Thoracic aorta (tissue), 2 donors: Measurements from ENCODE around the gene ADGRE2. TPM values are rescaled to one million over a fixed set of nuclear protein-coding genes. Genes with fewer than 3 reads are reported as not detected.

ENCODE experiments used
- ATAC-seq: fragments of 150-250 bp; one replicate; pipeline ENCODE4 v1.8.0; 2017; ENCODE audit warnings: low read depth; ENCODE audit not compliant: insufficient number of reproducible peaks, low FRiP score
- DNase-seq: peaks from one replicate; pipeline ENCODE4 v3.0.0-alpha.2; 2020; ENCODE audit warnings: low spot score
- H3K27ac ChIP-seq, 2 donors: fragments of 200-600 bp; sonication (generic); 1 replicate in 1 of 2; 2 replicates in 1 of 2; pipeline ENCODE4 v1.5.1; 2016; ENCODE audit warnings: mild to moderate bottlenecking in 2 of 2, moderate library complexity in 2 of 2
- H3K27me3 ChIP-seq: fragments of 200-600 bp; sonication (generic); replicated peaks from 2 replicates; pipeline ENCODE4 v1.6.0; 2016; ENCODE audit warnings: mild to moderate bottlenecking; ENCODE audit not compliant: insufficient read depth
- H3K36me3 ChIP-seq: fragments of 200-600 bp; sonication (generic); one replicate; pipeline ENCODE4 v1.5.1; 2016
- H3K4me1 ChIP-seq, 2 donors: fragments of 200-600 bp; sonication (generic); 1 replicate in 1 of 2; 2 replicates in 1 of 2; pipeline versions ENCODE4 v1.5.1 to v1.6.0; 2016; ENCODE audit warnings: low read depth in 2 of 2, mild to moderate bottlenecking in 1 of 2; ENCODE audit not compliant: control insufficient read depth in 1 of 2
- H3K4me3 ChIP-seq: fragments of 200-600 bp; sonication (generic); 2 replicates; pipeline ENCODE4 v1.5.1; 2016; ENCODE audit warnings: mild to moderate bottlenecking
- H3K9me3 ChIP-seq: fragments of 200-600 bp; sonication (generic); 2 replicates; pipeline ENCODE4 v1.5.1; 2016
- total RNA-seq, 2 donors: library from RNA; depleted of rRNA; stranded (reverse); fragments of >200 nt; gene quantifications; one replicate each; pipeline versions ENCODE4 v1.1.0 to v1.2.3, GENCODE V29; 2016
- TF ChIP-seq, protein P1 (sequence below): fragments of 200-600 bp; sonication (generic); IDR thresholded peaks from one replicate; pipeline ENCODE4 v1.5.1; 2019; ENCODE audit warnings: antibody characterized with exemption

ADGRE2 gene
- total RNA-seq, 2 donors from 2014 or later: 8.3 to 9.9 TPM

DNA sequence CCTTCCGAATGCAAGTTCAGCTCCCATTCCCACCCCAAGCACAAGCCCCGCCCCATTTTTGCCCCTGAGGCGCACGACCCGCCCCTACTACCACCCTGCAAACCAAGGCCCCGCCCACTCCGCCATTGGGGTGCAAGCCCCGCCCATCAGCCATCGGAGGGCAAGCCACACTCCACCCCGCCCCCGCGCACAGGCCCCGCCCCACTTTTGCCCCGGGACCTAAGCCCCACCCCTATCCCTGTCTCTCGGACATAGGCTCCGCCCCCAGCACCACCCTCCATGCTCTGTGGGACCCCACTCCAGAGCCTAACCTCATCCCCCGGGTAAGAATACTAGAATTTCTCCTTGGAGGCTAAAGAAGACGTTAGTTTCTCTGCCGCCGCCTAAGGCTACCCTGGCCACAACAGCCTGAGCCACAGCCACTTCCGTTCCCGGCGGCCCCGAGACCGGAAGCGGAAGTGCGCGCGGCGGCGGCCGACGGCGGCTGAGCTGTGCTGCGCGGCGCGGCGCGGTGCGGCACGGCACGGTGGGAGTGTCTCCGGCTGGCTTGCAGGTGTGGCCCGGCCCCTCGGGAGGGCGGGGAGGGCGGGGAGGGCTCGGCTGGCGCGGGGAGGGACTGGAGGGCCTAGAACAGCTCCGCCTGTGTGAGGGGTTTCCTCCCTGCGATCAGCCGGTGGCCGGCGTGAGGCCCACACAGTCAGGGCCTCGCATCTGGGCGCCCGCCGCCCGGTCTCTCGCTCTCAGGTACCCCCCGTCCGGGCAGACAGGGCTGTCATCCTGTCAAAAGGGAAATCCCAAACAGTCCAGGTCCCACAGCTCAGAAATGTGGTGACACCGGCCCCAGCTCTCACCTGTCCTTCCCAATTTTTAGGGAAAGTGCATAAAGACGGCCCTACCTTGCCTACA lies 88.5 kb downstream of the ADGRE2 start, which contains the start of gene ZNF333:
ZNF333 (plus strand) TSS at position 451 of the 906 bp plus-strand sequence. CDS start 3,444 bp downstream, outside the sequence.
- peak; percentile 97 for ATAC-seq
- peak within 1 kb of the TSS; percentile 95 for H3K4me3 ChIP-seq
- no peaks in the 10 kb centered on the region for H3K27me3 ChIP-seq
- H3K27ac ChIP-seq: peak within 1 kb of the TSS; percentile 94
- DNase-seq: peak; percentile 97
- no peaks in the 10 kb centered on the region for H3K9me3 ChIP-seq
- TF ChIP-seq, protein P1, sequence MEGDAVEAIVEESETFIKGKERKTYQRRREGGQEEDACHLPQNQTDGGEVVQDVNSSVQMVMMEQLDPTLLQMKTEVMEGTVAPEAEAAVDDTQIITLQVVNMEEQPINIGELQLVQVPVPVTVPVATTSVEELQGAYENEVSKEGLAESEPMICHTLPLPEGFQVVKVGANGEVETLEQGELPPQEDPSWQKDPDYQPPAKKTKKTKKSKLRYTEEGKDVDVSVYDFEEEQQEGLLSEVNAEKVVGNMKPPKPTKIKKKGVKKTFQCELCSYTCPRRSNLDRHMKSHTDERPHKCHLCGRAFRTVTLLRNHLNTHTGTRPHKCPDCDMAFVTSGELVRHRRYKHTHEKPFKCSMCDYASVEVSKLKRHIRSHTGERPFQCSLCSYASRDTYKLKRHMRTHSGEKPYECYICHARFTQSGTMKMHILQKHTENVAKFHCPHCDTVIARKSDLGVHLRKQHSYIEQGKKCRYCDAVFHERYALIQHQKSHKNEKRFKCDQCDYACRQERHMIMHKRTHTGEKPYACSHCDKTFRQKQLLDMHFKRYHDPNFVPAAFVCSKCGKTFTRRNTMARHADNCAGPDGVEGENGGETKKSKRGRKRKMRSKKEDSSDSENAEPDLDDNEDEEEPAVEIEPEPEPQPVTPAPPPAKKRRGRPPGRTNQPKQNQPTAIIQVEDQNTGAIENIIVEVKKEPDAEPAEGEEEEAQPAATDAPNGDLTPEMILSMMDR: no peak
- H3K4me1 ChIP-seq: peaks cover 5 to 9% of the 10 kb centered on the region in 2 donors
- H3K36me3 ChIP-seq: peaks cover 8% of the 10 kb centered on the region

DNA sequence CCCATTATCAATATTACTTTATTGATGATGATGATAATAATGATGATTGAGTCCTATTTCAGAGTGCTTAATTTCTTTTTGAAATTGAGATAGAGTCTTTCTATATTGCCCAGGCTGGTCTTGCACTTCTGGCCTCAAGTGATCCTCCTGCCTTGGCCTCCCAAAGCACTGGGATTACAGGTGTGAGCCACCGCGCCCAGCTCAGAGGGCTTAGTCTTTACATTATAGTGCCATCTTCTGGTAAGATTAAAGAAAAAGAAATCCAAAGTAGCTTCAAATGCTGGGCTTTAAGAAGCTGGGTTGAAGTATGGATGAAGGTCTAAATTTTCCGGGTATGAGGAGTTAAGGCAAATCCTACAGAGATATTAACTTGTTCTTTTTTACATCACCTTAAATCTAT lies 91.9 kb downstream of the ADGRE2 start:
- no peak overlapping the region for H3K4me3 ChIP-seq
- no peak overlapping the region for H3K27ac ChIP-seq
- H3K4me1 ChIP-seq: peaks cover 5 to 9% of the 10 kb centered on the region in 2 donors
- DNase-seq: no peak
- H3K36me3 ChIP-seq: no peaks in the 10 kb centered on the region
- no peaks in the 10 kb centered on the region for H3K9me3 ChIP-seq
- TF ChIP-seq, protein P1: no peak
- ATAC-seq: no peak
- no peaks in the 10 kb centered on the region for H3K27me3 ChIP-seq

- H3K27ac ChIP-seq: no peak overlapping the region
- DNase-seq: no peak
- no peak overlapping the region for H3K4me3 ChIP-seq
- H3K9me3 ChIP-seq: no peaks in the 10 kb centered on the region
- no peaks in the 10 kb centered on the region for H3K4me1 ChIP-seq
- no peak for ATAC-seq
- TF ChIP-seq, protein P1: no peak
- H3K27me3 ChIP-seq: no peaks in the 10 kb centered on the region
- H3K36me3 ChIP-seq: no peaks in the 10 kb centered on the region
Measured at GRCh38 chr19:14683439-14683838, 94.9 kb downstream of the ADGRE2 start.

Other genes with a start within 250 kb of the ADGRE2 start
- gene TECR, start 249.0 kb downstream of the ADGRE2 start, total RNA-seq: 10 to 100 TPM; 35.6 to 37.6 TPM
- 100 to 1,000 TPM; 179 to 251 TPM for gene NDUFB7, start 206.5 kb downstream of the ADGRE2 start, total RNA-seq
- gene CLEC17A, start 195.5 kb downstream of the ADGRE2 start, total RNA-seq: not detected
- not detected for gene ADGRE3, start 103.7 kb downstream of the ADGRE2 start, total RNA-seq
- 10 to 100 TPM; 57.1 to 59.0 TPM for gene ZNF333, start 88.5 kb downstream of the ADGRE2 start, total RNA-seq
- gene OR7A5, start 56.6 kb upstream of the ADGRE2 start, total RNA-seq: not detected
- not detected for gene OR7C1, start 56.6 kb upstream of the ADGRE2 start, total RNA-seq
- gene OR7A10, start 70.4 kb upstream of the ADGRE2 start, total RNA-seq: not detected
- gene OR7A17, start 107.6 kb upstream of the ADGRE2 start, total RNA-seq: not detected
- not detected for gene OR7C2, start 162.9 kb upstream of the ADGRE2 start, total RNA-seq
- gene SLC1A6, start 201.3 kb upstream of the ADGRE2 start, total RNA-seq: not detected